Endodermal cell (in vitro differentiated cells): ENCODE measurements around the gene STARD13. TPM values are rescaled to one million over a fixed set of nuclear protein-coding genes. Genes with fewer than 3 reads are reported as not detected.

Experiments used
- DNase-seq: peaks from one replicate; pipeline ENCODE4 v3.0.0-alpha.2; 2017
- H3K27ac ChIP-seq: 2 replicates; pipeline ENCODE4 v1.5.1; 2013; ENCODE audit warnings: mild to moderate bottlenecking, low read depth, low read length, moderate library complexity
- H3K27me3 ChIP-seq: 2 replicates; pipeline ENCODE4 v1.6.1; 2013; ENCODE audit warnings: mild to moderate bottlenecking, low read length, moderate library complexity; ENCODE audit not compliant: insufficient read depth, control insufficient read depth, poor library complexity, severe bottlenecking
- H3K36me3 ChIP-seq: 2 replicates; pipeline ENCODE4 v1.7.0; 2013; ENCODE audit warnings: mild to moderate bottlenecking, low read length, moderate library complexity; ENCODE audit not compliant: control insufficient read depth, insufficient read depth
- H3K4me1 ChIP-seq: one replicate; pipeline ENCODE4 v1.7.0; 2013; ENCODE audit warnings: low read length; ENCODE audit not compliant: control insufficient read depth, insufficient read depth
- H3K4me3 ChIP-seq: 2 replicates; pipeline ENCODE4 v1.5.1; 2013; ENCODE audit warnings: mild to moderate bottlenecking, low read length, moderate library complexity
- H3K9ac ChIP-seq: 2 replicates; pipeline ENCODE4 v1.6.1; 2013; ENCODE audit warnings: mild to moderate bottlenecking, low read length, moderate library complexity; ENCODE audit not compliant: poor library complexity, severe bottlenecking; ENCODE audit errors: extremely low read depth
- H3K9me3 ChIP-seq: 2 replicates; pipeline ENCODE4 v1.6.1; 2013; ENCODE audit warnings: mild to moderate bottlenecking, low read length, moderate library complexity; ENCODE audit not compliant: control insufficient read depth
- H3K27ac Mint-ChIP-seq: 2 replicates; pipeline ENCODE4 v1.8.0; 2020; ENCODE audit warnings: mixed read lengths
- H3K27me3 Mint-ChIP-seq: 2 replicates; pipeline ENCODE4 v1.8.0; 2021; ENCODE audit warnings: mild to moderate bottlenecking, mixed read lengths; ENCODE audit not compliant: insufficient read depth
- H3K36me3 Mint-ChIP-seq: 2 replicates; pipeline ENCODE4 v1.8.0; 2020; ENCODE audit warnings: low read depth, mixed read lengths
- H3K4me1 Mint-ChIP-seq: 2 replicates; pipeline ENCODE4 v1.8.0; 2020; ENCODE audit warnings: mixed read lengths
- H3K4me3 Mint-ChIP-seq: 2 replicates; pipeline ENCODE4 v1.8.0; 2020; ENCODE audit warnings: mild to moderate bottlenecking, moderate library complexity, mixed read lengths
- H3K9me3 Mint-ChIP-seq: 2 replicates; pipeline ENCODE4 v1.8.0; 2020; ENCODE audit warnings: mild to moderate bottlenecking, mixed read lengths
- CTCF ChIP-seq: fragments of 200-600 bp; sonication (generic); conservative IDR thresholded peaks from 2 replicates; pipeline ENCODE4 v1.5.0; 2021; ENCODE audit warnings: antibody characterized with exemption, mild to moderate bottlenecking
- WGBS, 2 experiments: methylation state at CpG; one replicate each; pipeline versions ENCODE4 v1.1.5 to v1.1.7; 2013; ENCODE audit warnings: missing lambda C conversion rate in 2 of 2, mixed read lengths in 1 of 2; ENCODE audit not compliant: insufficient coverage in 1 of 2, insufficient read length in 1 of 2; 5-methylcytosine and 5-hydroxymethylcytosine counted together
- total RNA-seq, 2 donors: library from RNA; stranded (reverse); fragmentation: NEBNext Ultra II Directional in 1 of 2; extraction: Animal tissue kit (Norgen Biotek cat#: 25700) in 1 of 2; gene quantifications; 2 replicates in 1 of 2; 3 replicates in 1 of 2; pipeline ENCODE4 v1.2.1, GENCODE V29; 2021

The STARD13 gene
- total RNA-seq, 2 donors from 2014 or later: 2.5 to 3.7 TPM

DNA sequence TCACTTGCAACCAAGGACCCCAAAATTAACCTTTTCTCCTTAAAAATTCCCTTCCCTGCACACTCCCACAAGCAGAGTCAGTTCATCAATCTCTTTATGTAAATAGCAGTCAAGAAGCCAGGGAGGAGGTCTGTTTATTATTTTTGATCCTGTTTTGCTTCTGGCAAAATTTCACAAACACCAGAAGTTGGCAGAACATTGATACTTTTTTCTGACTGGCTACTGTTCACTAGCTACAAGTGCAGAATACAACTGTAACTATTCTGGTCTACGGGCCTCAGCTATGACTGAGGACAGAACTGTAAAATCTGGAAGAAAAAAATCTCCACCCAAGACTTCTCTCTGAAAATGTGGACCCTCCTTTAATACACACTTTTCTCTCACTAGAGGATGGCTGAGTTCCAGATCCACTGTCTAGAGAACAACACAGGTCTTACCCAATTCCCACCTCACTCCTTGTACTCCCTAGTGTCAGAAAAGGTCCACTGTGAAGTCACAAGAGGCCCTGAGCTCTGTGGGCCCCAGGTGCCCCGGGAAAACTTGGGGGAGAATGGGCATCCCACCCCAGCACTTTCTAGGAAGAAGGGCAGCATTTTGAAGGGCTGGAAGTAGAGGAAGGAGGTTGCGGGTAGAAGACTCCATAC, 14.5 kb downstream of the STARD13 start:
- WGBS, 2 experiments: 73 to 100% methylated on average over 1 to 3 of the region's 3 CpGs
- H3K4me3 Mint-ChIP-seq: no peak overlapping the region
- no peaks in the 10 kb centered on the region for H3K4me1 Mint-ChIP-seq
- Histone ChIP-seq H3K36me3 (no peaks in the 10 kb centered on the region), H3K4me1 (no peaks in the 10 kb centered on the region), H3K27ac (no peak overlapping the region), H3K9me3 (no peaks in the 10 kb centered on the region), H3K4me3 (no peak overlapping the region), H3K9ac (no peak overlapping the region), H3K27me3 (no peaks in the 10 kb centered on the region)
- H3K27me3 Mint-ChIP-seq: no peaks in the 10 kb centered on the region
- H3K9me3 Mint-ChIP-seq: no peaks in the 10 kb centered on the region
- no peak for TF ChIP-seq CTCF
- H3K27ac Mint-ChIP-seq: no peak overlapping the region
- no peak for DNase-seq
- no peaks in the 10 kb centered on the region for H3K36me3 Mint-ChIP-seq

- Histone ChIP-seq H3K4me1 (no peaks in the 10 kb centered on the region), H3K36me3 (no peaks in the 10 kb centered on the region), H3K9me3 (no peaks in the 10 kb centered on the region), H3K27me3 (no peaks in the 10 kb centered on the region), H3K9ac (no peak overlapping the region), H3K4me3 (no peak overlapping the region), H3K27ac (no peak overlapping the region)
- no peaks in the 10 kb centered on the region for H3K9me3 Mint-ChIP-seq
- H3K27ac Mint-ChIP-seq: no peak overlapping the region
- no peaks in the 10 kb centered on the region for H3K36me3 Mint-ChIP-seq
- H3K27me3 Mint-ChIP-seq: no peaks in the 10 kb centered on the region
- 83% methylated on average over 2 of the region's 2 CpGs; no CpG with 5 or more reads in 1 of the 2 experiments for WGBS, 2 experiments
- peaks cover 4% of the 10 kb centered on the region for H3K4me1 Mint-ChIP-seq
- no peak for DNase-seq
- TF ChIP-seq CTCF: no peak
- no peak overlapping the region for H3K4me3 Mint-ChIP-seq
Measured at GRCh38 chr13:33265607-33266006, 19.9 kb downstream of the STARD13 start.

DNA sequence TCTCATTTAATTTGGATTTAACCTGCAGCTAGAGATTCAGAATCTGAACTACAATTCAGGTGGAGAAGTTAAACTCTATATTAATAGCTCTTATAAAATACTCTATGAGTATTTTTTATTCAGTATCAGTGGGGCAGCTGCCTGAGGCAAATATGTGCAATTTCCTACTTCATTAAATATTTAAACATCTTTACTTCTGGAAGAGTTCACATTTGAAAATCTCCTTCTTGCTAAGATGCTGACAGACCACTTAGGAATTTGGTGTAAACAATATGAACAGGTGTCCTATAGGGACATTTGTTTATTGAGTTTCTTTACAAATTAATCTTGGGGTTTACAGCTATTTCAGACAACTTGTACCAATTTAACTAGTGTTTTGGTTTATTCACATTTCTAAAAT, 20.4 kb downstream of the STARD13 start:
- Histone ChIP-seq H3K9ac (no peak overlapping the region), H3K4me3 (no peak overlapping the region), H3K27ac (no peak overlapping the region), H3K9me3 (no peaks in the 10 kb centered on the region), H3K36me3 (no peaks in the 10 kb centered on the region), H3K27me3 (no peaks in the 10 kb centered on the region), H3K4me1 (no peaks in the 10 kb centered on the region)
- H3K9me3 Mint-ChIP-seq: no peaks in the 10 kb centered on the region
- no peak overlapping the region for H3K27ac Mint-ChIP-seq
- H3K4me1 Mint-ChIP-seq: peaks cover 6% of the 10 kb centered on the region
- H3K4me3 Mint-ChIP-seq: no peak overlapping the region
- no peaks in the 10 kb centered on the region for H3K36me3 Mint-ChIP-seq
- no peak for DNase-seq
- H3K27me3 Mint-ChIP-seq: no peaks in the 10 kb centered on the region
- TF ChIP-seq CTCF: no peak
